ENCODE measurements around the gene TRIAP1. TPM values are rescaled to one million over a fixed set of nuclear protein-coding genes. Genes with fewer than 3 reads are reported as not detected.
"Not testable (repeated sequence)": the region's sequence is repeated elsewhere in the genome, so short reads cannot be mapped to it uniquely, and the experiment has no call there.

The TRIAP1 gene
- total RNA-seq, 1 donor from 2014 or later: 31.9 TPM

DNA sequence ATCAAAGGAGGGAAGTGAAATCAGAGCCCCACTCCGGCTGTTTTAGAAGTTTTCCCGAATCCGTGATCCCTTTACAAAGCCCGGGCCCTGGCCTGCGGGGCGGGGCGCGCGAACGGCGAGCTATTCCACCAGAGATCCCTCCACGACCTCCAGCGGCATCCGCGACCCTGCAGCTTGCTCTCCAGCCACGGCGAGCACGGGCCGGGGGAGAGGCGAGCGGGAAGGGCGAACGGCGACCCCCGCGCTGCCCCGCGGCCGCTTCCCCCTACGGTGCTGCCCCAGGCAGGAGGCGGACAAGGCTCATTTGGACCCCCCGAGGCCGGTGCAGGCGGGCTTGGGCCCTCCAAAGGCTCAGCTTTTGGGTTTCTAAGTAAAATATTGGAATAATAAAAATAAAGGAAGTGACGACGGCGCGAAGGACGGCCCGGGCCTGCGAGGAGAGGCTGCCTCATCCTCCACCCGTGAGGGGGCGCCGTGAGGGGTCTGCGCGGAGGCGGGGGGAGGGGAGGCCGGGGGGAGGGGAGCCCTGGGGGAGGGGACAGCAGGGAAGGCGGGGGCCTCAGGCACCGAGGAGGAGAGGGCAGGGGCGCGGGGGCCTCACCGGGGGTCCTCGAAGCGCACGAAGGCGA is 22.8 kb upstream of the TRIAP1 start:
- intact Hi-C loops (cut with micrococcal nuclease): loop anchor here (1.0 to 5.0 kb wide), 7 partner anchors 14 to 218 kb away; partner anchors contain the start of genes COQ5, COX6A1 and MLEC

DNA sequence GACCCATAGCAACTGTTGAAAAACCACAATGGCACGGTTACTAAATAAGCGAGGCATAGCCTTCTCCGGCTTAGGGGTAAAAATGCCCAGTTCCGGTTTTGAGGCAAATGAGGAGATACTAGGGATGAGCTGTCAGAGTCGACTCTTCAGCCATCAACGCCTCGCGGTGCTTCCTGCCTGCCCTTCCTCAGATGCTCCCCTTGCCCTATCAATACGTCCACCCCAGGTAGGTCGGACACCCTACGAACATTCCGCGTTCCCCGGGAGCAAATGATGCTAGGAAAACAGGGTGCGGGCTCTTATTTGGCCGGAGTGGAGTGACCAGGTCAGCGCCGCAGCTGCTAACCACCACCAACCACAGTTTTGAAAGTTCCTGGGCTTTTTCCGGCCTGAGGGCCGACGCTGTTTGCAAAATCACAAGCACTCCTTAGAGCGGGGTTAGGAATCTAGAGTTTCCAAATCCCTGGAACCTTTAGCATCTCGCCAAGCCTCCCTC is 22.2 kb upstream of the TRIAP1 start:
- intact Hi-C loops (cut with micrococcal nuclease): loop anchor here (2.0 to 5.0 kb wide), 2 partner anchors 14 to 219 kb away; partner anchors contain the start of gene MLEC

DNA sequence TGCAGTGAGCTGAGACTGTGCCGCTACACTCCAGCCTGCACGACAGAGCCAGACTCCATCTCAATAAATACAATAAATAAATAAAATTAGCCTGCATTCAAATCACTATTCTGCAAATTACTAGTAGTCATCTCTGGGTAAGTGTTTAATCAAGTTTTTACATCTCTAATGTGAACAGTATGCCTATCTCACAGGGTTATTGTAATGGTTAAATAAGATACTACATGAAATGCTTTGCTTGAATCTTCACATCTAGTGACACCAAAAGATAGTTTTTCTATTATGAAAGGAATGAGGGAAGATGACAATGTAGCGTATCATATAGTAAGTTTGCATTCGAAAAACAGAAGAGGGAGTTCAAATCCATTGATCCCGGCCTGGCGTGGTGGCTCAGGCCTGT is 21.3 kb upstream of the TRIAP1 start:
- intact Hi-C loops (cut with micrococcal nuclease): loop anchor here (5.0 kb wide), 1 partner anchor 220 kb away; the partner anchor contains the start of gene MLEC

DNA sequence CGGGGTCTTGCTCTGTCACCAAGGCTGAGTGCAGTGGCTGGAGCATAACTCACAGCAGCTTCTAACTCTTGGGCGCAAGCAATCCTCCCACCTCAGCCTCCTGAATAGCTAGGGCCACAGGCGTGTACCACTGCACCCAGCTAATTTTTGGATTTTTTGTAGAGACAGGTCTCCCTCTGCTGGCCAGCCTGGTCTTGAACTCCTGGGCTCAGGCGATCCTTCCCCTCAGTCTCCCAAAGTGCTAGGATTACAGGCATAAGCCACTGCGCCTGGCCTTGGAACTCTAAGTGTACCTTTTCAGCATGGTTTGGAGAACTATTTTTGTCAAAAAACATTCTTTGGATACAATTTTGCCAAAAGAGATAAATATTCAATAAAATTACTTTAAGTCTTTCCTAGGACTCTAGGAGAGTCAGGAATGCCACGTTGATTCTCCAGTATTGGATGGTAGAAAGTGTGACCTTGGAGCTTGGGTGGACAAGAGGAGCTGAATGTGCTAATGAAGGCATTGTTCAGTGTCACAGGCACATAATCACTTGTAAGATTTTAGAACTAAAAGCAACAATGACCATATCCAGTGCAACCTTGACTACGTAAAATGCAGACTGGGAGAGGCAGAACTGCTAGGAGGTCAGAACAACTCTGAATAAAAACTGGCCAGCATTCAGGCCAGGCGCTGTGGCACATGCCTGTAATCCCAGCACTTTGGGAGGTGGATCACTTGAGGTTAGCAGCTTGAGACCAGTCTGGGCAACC is 20.6 kb upstream of the TRIAP1 start:
- intact Hi-C loops (cut with micrococcal nuclease): loop anchor here (5.0 kb wide), 1 partner anchor 221 kb away; the partner anchor contains the start of gene MLEC

DNA sequence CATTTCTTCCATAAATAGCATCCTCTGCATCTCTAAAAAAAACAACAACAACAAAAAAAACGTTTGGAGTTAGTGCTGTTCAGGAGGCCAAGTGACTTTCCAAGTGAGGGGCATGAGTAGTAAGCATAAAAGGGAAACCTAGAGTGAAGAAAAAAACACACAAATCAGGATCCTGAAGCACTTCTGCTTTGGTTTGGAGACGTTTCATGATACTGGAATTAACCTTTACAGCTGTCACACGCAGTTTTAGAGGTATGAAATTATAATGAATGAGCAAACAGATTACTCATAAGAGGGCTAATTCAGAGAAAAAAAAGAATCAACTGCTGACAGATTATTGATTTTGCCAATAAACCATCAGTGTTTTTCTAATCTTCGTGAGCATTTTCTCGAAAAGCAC is 19.6 kb upstream of the TRIAP1 start:
- intact Hi-C loops (cut with micrococcal nuclease): loop anchor here (5.0 kb wide), 1 partner anchor 222 kb away; the partner anchor contains the start of gene MLEC

DNA sequence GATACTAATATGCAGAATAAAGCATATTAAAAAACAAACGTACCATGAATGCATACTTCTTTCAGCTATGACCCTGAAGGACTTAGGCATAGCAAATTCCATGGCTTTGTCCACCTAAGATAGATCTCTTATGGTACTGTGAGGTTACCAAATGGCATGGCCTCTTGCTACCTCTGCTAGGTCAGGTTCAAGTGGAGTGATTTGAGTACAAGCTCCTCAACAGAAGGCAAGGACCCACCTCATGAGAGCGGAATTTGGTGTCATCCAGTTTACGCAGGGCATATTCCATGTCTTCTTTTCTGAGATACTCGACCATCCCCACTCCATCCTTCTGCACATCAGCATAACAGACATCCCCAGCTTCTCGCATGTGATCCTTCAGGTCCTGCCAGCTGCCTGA is 17.5 kb upstream of the TRIAP1 start:
- intact Hi-C loops (cut with micrococcal nuclease): no loop called here

DNA sequence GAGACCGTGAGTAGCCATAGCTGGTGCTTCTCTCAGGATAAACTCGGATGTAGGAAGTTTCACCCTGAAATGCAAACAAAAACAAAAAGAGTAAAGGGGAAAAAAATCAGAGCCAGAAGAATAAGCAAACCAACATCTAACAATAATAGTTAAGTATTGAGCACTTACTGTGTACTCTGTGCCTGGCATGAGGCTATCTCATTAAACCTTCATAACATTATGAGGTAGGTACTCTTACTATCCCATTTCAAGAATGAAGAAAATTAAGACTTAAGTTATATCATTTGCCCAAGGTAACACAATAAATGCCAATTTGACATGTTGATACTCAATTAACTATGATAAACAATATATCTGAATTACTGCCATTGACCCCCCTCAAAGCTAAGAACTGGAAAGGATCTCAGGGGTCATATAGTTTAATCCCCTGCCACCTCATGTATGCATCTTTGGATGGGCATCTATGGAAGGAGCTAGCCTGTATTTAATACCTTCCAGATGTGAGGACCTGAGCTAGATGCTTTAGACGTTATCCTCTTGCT is 16.0 kb upstream of the TRIAP1 start:
- intact Hi-C loops (cut with micrococcal nuclease): no loop called here

DNA sequence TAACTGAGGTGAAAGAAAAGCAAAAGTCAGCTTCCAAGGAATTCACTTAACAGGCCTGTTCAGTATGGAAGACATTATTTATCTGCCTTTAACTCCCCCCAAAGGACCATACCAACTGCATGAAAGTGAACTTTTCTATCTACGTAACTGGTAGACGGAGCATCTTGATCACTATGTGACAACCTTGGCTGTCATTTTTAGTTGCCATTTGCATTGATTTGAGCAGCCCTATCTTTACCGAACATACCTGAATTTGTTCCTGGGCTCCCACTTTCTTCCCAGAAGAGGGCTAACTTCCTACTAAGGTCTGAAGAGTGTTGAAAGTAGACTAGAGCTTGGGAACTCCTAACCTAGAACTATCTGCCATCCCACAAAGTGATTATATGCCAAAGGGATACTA is 14.0 kb upstream of the TRIAP1 start:
- intact Hi-C loops (cut with micrococcal nuclease): no loop called here

DNA sequence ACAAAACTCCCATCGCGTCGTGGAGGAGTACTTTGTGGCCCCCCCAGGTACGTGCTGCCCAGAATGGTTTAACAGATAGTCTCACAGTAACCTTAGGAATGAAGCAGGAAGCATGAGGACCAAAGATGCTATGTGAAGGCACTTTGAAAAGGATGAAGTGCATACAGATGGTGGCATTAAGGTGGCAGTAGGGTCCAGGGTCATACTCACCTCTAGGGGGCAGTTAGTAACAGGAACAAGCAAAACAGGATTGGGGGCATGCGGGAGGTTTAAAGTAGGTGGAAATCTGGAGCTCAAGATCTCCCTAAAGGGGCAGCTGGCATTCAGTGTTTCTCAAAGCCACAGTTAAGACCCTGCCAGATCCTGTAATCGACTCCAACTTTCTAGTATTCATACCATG is 10.9 kb upstream of the TRIAP1 start:
- intact Hi-C loops (cut with micrococcal nuclease): no loop called here

DNA sequence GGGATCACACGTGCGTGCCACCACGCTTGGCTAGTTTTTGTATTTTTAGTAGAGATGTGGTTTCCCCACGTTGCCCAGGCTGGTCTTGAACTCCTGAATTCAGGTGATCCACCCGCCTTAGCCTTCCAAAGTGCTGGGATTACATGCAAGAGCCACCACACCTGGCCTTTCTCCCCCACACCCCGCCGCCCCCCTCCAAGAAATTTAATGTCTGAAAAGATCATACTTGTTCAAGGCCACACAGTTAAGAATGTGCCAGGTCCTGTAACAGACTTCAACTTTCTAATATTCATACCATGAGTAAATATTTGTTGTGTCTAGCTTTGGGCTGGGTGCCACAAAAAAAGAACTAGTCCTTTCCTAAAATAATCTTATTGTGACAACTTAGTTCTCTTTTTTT is 9.1 kb upstream of the TRIAP1 start:
- intact Hi-C loops (cut with micrococcal nuclease): loop anchor here (2.0 kb wide), 1 partner anchor 13 kb away; the partner anchor contains the start of gene SRSF9

DNA sequence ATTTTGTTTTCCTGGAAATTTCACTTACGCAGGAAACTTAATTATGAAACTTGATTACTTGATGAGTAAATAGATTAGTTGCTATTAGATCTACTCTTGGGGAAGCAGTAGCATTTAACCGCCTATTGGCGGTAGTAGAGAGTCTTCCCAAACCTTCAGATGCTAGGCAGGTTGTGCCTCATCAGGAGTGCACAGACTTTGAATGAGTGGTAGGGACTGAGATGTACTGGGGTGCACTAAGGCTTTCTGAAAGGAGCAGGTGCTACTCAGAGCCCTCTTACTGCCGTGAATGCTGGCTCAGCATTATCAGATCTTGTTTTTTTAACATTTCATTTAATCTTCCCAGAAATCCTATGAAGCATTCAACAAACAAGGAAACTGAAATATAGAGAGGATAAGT is 7.8 kb upstream of the TRIAP1 start:
- intact Hi-C loops (cut with micrococcal nuclease): loop anchor here (2.0 kb wide), 1 partner anchor 15 kb away; the partner anchor contains the start of gene SRSF9

DNA sequence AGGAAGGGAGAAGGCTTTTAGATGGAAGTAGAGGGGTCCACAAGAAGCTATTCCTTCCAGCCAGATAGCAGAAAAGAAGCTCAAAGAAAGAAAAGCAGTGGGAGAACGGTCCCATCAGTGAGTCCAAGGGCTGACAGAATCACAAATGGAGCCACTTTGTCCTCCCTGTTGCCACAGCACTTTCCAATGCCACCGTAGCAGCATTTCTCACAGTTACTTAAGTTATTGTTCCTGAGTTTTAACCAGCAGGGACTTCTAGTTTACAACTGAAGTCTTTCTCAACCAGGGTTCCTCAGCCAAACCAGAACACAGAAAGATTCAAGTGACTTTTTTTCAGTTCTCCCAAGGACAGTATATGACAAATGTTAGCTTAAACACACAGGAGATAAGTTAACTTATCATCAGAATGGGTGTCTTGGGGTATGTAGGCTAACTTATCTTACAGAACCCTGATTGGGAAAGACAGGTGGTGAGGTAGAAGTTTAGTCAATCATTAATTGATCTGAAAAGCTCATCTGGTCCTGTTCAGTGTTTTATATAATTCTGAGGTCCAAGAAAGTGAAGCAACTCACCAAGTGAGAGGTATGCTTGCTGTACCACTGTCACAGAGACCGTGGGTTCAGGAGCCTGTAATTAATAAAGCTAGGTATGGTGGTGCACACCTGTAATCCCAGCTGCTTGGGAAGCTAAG is 7.0 kb upstream of the TRIAP1 start:
- intact Hi-C loops (cut with micrococcal nuclease): no loop called here

DNA sequence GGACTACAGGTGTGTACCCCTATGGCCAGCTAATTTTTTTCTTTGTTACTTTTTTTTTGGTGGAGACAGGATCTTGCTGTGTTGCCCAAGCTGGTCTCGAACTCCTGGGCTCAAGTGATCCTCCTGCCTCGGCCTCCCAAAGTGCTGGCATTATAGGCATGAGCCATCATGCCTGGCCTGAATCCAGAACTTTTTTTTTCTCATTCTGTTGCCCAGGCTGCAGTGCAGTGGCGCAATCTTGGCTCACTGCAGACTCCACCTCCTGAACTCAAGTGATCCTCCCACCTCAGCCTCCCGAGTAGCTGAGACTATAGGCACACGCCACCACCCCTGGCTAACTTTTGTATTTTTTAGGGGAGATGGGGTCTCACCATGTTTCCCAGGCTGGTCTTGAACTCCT is 6.3 kb upstream of the TRIAP1 start:
- intact Hi-C loops (cut with micrococcal nuclease): not testable (repeated sequence)

DNA sequence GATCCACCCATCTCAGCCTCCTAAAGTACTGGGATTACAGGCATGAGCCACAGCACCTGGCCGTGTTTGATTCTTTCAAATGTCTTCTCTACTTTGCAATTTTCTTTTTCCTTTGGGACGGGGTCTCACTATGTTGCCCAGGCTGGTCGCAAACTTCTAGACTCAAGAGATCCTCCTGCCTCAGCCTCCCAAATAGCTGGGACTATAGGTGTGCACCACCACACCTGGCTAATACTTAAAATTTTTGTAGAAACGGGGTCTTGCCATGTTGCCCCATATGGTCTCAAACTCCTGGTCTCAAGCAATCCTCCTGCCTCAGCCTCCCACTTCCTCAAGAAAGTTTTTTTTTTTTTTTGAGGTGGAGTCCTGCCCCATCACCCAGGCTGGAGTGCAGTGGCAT is 1.8 kb upstream of the TRIAP1 start:
- intact Hi-C loops (cut with micrococcal nuclease): no loop called here

DNA sequence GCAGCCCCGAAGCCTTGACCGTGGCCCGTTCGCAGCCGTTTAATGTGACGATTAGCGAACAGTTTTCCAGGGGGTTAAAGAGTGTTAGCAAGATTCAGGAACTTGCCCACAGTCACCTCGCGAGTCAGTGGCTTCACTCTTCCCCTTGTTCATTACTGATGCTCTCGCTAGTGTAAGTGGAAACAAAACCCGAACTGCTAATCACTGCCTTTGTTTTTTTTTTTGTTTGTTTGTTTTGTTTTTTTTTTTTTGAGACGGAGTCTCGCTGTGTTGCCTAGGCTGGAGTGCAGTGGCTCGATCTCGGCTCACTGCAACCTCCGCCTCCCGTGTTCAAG is 627 bp upstream of the TRIAP1 start:
- intact Hi-C loops (cut with micrococcal nuclease): loop anchor here (1.0 kb wide), 2 partner anchors 9 to 239 kb away; partner anchors contain the start of gene COX6A1

DNA sequence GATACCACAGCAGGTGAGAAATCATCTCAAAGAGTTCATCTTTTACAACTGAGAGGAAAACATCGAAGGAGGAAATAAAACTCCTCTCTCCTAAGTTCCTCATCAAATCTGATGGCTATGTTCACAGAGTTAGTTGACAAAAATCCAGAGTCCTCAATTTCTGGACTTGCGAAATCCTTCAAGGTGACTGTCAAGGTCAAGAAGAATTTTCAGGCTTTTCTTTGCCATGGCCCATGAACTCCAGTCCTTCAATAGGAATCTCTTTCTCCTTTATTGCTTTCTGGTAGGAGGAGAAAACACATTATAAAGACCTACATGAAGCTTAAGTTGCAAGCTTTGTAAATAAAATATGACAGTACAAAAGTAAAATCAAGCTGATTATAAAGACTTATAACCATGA is 1.5 kb downstream of the TRIAP1 start:
- intact Hi-C loops (cut with micrococcal nuclease): no loop called here

DNA sequence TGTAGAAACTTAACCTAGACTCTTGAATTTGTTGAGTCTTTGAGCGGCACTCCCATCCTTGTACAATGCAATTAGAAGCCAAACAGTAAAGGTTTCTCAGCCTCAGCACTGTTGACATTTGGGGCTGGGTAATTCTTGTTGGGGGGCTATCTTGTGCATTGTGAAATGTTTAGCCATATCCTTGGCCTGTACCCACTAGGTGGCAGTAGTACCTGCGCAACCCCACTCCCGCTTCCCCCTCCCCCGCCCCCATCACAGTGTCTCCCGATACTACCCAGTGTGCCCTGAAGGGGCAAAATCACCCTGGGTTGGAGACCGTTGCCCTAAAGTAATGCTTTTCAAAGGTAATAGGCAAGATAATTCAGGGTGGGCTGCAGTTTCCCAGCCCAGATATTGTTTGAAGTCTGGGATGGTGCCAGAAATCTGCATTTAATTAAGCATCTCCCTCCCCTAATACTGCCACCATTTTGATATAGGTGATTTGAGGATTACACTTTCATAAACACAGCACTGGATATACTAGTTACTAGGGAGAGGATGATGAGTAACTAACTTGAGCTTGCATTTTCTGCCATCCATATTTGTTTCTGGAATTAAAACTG is 6.4 kb downstream of the TRIAP1 start:
- intact Hi-C loops (cut with micrococcal nuclease): loop anchor here (2.0 to 10.0 kb wide), 6 partner anchors 57 to 325 kb away; partner anchors contain the start of genes COQ5, DYNLL1, RAB35 and RNU4-1

DNA sequence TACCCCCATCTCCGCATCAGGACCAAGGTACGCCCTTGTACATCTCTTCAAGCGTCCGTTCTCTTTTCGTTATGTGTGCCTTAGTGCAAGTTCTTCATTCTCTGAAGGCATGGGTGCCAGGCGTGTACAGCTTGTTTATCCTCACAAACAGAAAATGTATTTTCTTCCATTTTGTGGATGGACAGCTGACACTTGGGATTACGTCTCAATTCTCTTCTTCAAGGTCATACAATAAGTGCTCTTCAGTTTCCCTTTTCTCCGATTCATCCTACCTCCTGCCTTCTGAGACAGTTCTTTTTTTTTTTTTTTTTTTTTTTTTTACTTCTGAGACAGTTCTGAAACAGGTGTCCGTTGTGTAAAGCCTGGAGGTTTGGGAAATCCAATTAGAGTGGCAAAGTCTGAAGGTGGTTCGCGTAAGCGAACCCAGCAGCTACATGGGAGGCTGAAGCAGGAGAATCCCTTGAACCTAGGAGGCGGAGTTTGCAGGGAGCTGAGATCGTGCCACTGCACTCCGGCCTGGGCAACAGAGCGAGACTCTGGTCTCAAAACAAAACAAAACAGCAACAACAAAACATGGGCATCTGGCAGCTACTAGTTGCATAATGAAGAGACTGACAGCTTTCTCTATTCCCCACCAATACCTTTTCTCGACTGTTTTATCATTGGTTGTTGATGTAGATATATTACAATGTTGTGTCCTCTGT is 7.5 kb downstream of the TRIAP1 start:
- intact Hi-C loops (cut with micrococcal nuclease): loop anchor here (1.0 to 10.0 kb wide), 10 partner anchors 8 to 324 kb away; partner anchors contain the start of genes COQ5, DYNLL1, GATC and POP5

DNA sequence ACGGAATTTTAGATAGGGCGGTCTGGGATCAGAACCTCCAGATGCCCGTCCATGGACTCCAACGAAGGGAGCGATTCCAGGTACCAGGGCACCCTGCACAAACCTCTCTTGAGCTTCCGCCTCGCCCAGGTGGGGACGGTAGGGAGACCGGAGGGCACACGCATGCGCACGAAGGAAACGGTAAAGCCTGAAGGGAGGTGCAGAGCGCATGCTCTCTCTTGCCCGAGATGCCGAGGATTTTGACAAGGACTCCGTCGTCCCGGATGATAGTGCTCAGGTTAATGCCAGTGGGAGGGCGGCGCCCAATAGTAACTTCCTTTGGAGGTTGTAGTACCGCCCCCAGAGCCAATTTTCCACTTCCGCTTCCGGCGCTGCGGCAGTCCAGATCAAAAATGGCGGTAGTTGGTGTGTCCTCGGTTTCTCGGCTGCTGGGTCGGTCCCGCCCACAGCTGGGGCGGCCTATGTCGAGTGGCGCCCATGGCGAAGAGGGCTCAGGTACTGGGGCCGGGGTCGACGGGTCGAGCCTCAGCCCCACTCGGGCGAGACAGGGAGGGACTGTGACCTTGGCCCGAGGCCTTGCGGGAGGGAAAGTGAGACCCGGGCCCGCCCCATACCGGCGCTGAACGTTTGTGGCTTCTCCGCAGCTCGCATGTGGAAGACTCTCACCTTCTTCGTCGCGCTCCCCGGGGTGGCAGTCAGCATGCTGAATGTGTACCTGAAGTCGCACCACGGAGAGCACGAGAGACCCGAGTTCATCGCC is 8.3 kb downstream of the TRIAP1 start, which contains the start of gene COX6A1:
COX6A1 (plus strand) TSS at position 379 of the 760 bp plus-strand sequence; CDS start at position 393, 14 bp downstream.
- intact Hi-C loops (cut with micrococcal nuclease): loop anchor here (1.0 to 10.0 kb wide), 10 partner anchors 8 to 323 kb away; partner anchors contain the start of genes COQ5, DYNLL1, GATC and POP5
